ENCODE results near the gene FIGNL1. TPM values are rescaled to one million over a fixed set of nuclear protein-coding genes. Genes with fewer than 3 reads are reported as not detected.

Gene FIGNL1
- total and polyA plus RNA-seq, 10 of the 15 experiments (the other 5 are each of a cell fraction or from before 2014, with no cell fraction given) = 11.5 to 37.4 (median 29.0) TPM

GRCh38 chr7:50497968-50498367 is 47.8 kb upstream of the FIGNL1 start (continued):
- no peak for TF ChIP-seq ZBTB40 (IDR thresholded peaks at IDR 0.05; ENCODE audit: borderline replicate concordance)
- TF ChIP-seq POLR2AphosphoS5 (IDR thresholded peaks at IDR 0.05; ENCODE audit: low read length) = no peak

- no TSS peak for BruUV-seq (replicated peaks)
- no peak for TF ChIP-seq EGR1 (IDR thresholded peaks at IDR 0.05; ENCODE audit: borderline replicate concordance in 1 of 2, low read depth in 2 of 2, low read length in 2 of 2)
- no peak for TF ChIP-seq BRCA1 (IDR thresholded peaks at IDR 0.05; ENCODE audit: low read depth, low read length)
- no peak for TF ChIP-seq ZNF274 (IDR thresholded peaks at IDR 0.05; ENCODE audit: insufficient read depth, insufficient read length)
- TF ChIP-seq E2F8 (IDR thresholded peaks at IDR 0.05; ENCODE audit: low read depth, partially characterized antibody) = no peak
- no peak for TF ChIP-seq RBBP5 (conservative IDR thresholded peaks at IDR 0.05)
- no peak for TF ChIP-seq MEF2A (IDR thresholded peaks at IDR 0.05; ENCODE audit: insufficient read depth, low read depth, low read length)
- no peak for TF ChIP-seq DPF2 (IDR thresholded peaks at IDR 0.05)
- TF ChIP-seq MXI1 (IDR thresholded peaks at IDR 0.05; ENCODE audit: low read depth, low read length) = no peak
- TF ChIP-seq BCLAF1 (IDR thresholded peaks at IDR 0.05) = no peak
- TF ChIP-seq YY1 (IDR thresholded peaks at IDR 0.05; ENCODE audit: low read depth, low read length) = no peak
- ChIA-PET SMC1A (ENCODE audit: uncharacterized antibody, unreplicated experiment) (no interaction called here), RAD21 (ENCODE audit: unreplicated experiment) (no interaction called here), CTCF (interaction anchor here (1.5 kb wide), 1 partner anchor 403 kb away, joined by 4 read pairs; the partner anchor contains the start of gene ZPBP), POLR2A (no interaction called here)
- Histone ChIP-seq H3K4me3 (no peak overlapping the region), H3K27ac (ENCODE audit: control insufficient read depth, insufficient read depth) (no peak overlapping the region), H2AFZ (ENCODE audit: control insufficient read depth, low read depth, low read length) (no peak overlapping the region), H3K4me2 (ENCODE audit: control insufficient read depth, insufficient read depth) (no peak overlapping the region), H3K36me3 (ENCODE audit: control insufficient read depth in 2 of 2, insufficient read depth in 2 of 2, low read length in 1 of 2) (no peaks in the 10 kb centered on the region), H3K9ac (ENCODE audit: control insufficient read depth, insufficient read depth, low read length) (no peak overlapping the region), H3K27me3 (replicated peaks in 1 of 2; ENCODE audit: control insufficient read depth in 2 of 2, insufficient read depth in 2 of 2, low read length in 1 of 2) (peaks cover 5 to 6% of the 10 kb centered on the region in 2 experiments; a peak in 3 of 4 replicates), H3K9me3 (replicated peaks; ENCODE audit: control insufficient read depth, insufficient read depth, low read length) (no peaks in the 10 kb centered on the region), H3K4me1 (ENCODE audit: control insufficient read depth, insufficient read depth, low read length) (no peaks in the 10 kb centered on the region), H3K79me2 (ENCODE audit: control insufficient read depth, insufficient read depth, low read length) (no peaks in the 10 kb centered on the region), H4K20me1 (ENCODE audit: control insufficient read depth, insufficient read depth) (no peaks in the 10 kb centered on the region)
- DNase-seq (ENCODE audit: low read depth, low spot score) = no peak
- 27% methylated on average over 8 of the region's 8 CpGs for WGBS (ENCODE audit: insufficient coverage, insufficient replicate concordance, low lambda C conversion rate, missing lambda C conversion rate)
- no peak for FAIRE-seq
- no peak for ATAC-seq
- intact Hi-C loops (cut with micrococcal nuclease; ENCODE audit: unreplicated experiment) = no loop called here
- in situ Hi-C loops (cut with MboI) = no loop called here
These were observed 47.0 kb upstream of the FIGNL1 start for GRCh38 chr7:50497068-50497642.
